ENCODE data around the gene DPH6.

- TF ChIP-seq CTCF (IDR thresholded peaks at IDR 0.05): no peak
- no peak for TF ChIP-seq POLR2A (IDR thresholded peaks at IDR 0.05)
These were observed 105.7 kb downstream of the DPH6 start for GRCh38 chr15:35440265-35440664.

All from Peyer's patch (tissue), 4 donors.